ENCODE measurements around the gene GARS1.

GARS1 gene

GRCh38 chr7:30678805-30679204, 84.1 kb downstream of the GARS1 start:
- no peak for DNase-seq

GRCh38 chr7:30679664-30680063, 85.0 kb downstream of the GARS1 start:
- DNase-seq = no peak

GRCh38 chr7:30681331-30681797, 86.7 kb downstream of the GARS1 start:
- DNase-seq = no peak

GRCh38 chr7:30681815-30682211, 87.1 kb downstream of the GARS1 start:
- no peak for DNase-seq

GRCh38 chr7:30682212-30683083, 87.8 kb downstream of the GARS1 start, which contains the start of gene CRHR2:
TSS of gene CRHR2 (minus strand) at chr7:30682456. CDS start at chr7:30682280, 176 bp downstream.
- DNase-seq = peak in 5 of 58 donors; percentile 11 to 40 (median 27)

GRCh38 chr7:30683306-30683705, 88.6 kb downstream of the GARS1 start:
- no peak for DNase-seq

All from anterior cingulate cortex (tissue), 58 donors.